GM13977 (cell line): Measurements from ENCODE around the gene OPCML.

ENCODE experiments used
- DNase-seq: peaks from one replicate; pipeline ENCODE4 v3.0.0; 2012; ENCODE audit warnings: low spot score
- in situ Hi-C: fragments of 300-500 bp; cut with MboI; formaldehyde crosslinking; loops from one replicate; pipeline ENCODE4 v1.12.0; 2022; ENCODE audit warnings: low sequenced_read_pairs, low pct_unique_long_range_greater_than_20kb, mixed read lengths, inconsistent platforms; ENCODE audit not compliant: unreplicated experiment
- TF ChIP-seq, protein P1 (sequence below): IDR thresholded peaks from 2 replicates; pipeline ENCODE4 v1.5.1; 2012; ENCODE audit warnings: mild to moderate bottlenecking, control low read depth; ENCODE audit not compliant: insufficient read depth; ENCODE audit errors: extremely low read depth, missing control alignments

OPCML gene

GRCh38 chr11:132959693-132960092 is 572.6 kb downstream of the OPCML start:
- DNase-seq, result no peak
- TF ChIP-seq, protein P1, sequence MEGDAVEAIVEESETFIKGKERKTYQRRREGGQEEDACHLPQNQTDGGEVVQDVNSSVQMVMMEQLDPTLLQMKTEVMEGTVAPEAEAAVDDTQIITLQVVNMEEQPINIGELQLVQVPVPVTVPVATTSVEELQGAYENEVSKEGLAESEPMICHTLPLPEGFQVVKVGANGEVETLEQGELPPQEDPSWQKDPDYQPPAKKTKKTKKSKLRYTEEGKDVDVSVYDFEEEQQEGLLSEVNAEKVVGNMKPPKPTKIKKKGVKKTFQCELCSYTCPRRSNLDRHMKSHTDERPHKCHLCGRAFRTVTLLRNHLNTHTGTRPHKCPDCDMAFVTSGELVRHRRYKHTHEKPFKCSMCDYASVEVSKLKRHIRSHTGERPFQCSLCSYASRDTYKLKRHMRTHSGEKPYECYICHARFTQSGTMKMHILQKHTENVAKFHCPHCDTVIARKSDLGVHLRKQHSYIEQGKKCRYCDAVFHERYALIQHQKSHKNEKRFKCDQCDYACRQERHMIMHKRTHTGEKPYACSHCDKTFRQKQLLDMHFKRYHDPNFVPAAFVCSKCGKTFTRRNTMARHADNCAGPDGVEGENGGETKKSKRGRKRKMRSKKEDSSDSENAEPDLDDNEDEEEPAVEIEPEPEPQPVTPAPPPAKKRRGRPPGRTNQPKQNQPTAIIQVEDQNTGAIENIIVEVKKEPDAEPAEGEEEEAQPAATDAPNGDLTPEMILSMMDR, result no peak
- in situ Hi-C loops, result no loop called here

GRCh38 chr11:132957881-132958280 is 574.4 kb downstream of the OPCML start:
- in situ Hi-C loops, result no loop called here
- TF ChIP-seq, protein P1, result no peak
- DNase-seq, result no peak

DNA sequence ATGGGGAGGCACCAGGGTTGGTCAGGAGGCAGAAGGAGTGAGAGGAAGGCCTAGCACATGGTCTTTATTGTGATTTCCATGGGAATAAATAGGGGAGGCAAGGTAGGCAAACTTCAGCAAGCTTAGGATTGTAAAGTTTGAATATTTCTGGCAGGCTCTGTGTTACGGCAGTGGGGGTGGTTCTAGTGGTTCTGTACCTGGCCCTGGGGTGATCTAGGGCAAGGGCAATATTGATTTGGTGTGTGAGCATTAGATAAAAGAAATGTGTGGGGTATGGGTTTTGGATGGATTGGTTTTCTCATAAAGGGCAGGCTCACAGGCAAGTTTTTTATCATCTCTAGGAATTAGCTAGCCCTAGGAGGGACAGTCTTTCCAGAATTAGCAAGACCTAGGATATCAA is 584.0 kb downstream of the OPCML start:
- DNase-seq, result no peak

GRCh38 chr11:132944569-132944944 is 587.7 kb downstream of the OPCML start:
- no peak for DNase-seq

More for the DNA sequence above, 584.0 kb downstream of the OPCML start:
- in situ Hi-C loops, result no loop called here
- TF ChIP-seq, protein P1, result no peak

GRCh38 chr11:132943706-132944568 is 588.4 kb downstream of the OPCML start:
- TF ChIP-seq, protein P1, result no peak
- in situ Hi-C loops, result no loop called here
- no peak for DNase-seq

More at GRCh38 chr11:132944569-132944944, 587.7 kb downstream of the OPCML start:
- in situ Hi-C loops, result no loop called here
- TF ChIP-seq, protein P1, result no peak

GRCh38 chr11:132943357-132943705 is 589.0 kb downstream of the OPCML start:
- DNase-seq, result no peak
- in situ Hi-C loops, result no loop called here
- TF ChIP-seq, protein P1, result no peak
